ENCODE results near the gene SLIT3.

DNA sequence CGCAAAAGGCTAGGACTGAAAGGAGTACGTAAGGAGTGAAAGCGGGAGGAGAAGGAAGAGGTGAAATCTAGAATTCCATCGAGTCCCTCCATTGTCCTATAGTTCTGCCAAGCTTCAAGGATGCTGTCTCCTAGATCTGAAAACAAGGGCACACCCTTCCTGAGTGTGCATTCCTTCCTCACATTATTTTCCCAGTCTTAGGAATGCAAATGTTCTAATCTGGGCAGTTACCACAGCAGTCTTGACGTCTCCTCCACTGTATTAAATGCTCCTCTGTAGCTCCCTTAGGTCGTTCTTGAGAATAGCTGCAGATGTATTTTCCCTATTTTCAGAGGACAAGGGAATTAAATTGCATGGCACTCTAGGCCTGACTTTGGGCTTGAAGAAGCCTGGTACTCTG, 127.6 kb downstream of the SLIT3 start:
- TF ChIP-seq, protein P1, sequence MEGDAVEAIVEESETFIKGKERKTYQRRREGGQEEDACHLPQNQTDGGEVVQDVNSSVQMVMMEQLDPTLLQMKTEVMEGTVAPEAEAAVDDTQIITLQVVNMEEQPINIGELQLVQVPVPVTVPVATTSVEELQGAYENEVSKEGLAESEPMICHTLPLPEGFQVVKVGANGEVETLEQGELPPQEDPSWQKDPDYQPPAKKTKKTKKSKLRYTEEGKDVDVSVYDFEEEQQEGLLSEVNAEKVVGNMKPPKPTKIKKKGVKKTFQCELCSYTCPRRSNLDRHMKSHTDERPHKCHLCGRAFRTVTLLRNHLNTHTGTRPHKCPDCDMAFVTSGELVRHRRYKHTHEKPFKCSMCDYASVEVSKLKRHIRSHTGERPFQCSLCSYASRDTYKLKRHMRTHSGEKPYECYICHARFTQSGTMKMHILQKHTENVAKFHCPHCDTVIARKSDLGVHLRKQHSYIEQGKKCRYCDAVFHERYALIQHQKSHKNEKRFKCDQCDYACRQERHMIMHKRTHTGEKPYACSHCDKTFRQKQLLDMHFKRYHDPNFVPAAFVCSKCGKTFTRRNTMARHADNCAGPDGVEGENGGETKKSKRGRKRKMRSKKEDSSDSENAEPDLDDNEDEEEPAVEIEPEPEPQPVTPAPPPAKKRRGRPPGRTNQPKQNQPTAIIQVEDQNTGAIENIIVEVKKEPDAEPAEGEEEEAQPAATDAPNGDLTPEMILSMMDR (IDR thresholded peaks at IDR 0.05), result no peak
- TF ChIP-seq POLR2A (IDR thresholded peaks at IDR 0.05), result no peak
- no peak for TF ChIP-seq EP300 (IDR thresholded peaks at IDR 0.05)

All from stomach (tissue), 4 donors.